Vagina (tissue), 2 donors: ENCODE measurements around the gene SLC41A2.

Experiments used
- POLR2AphosphoS5 ChIP-seq, 2 donors: sonication (generic); formaldehyde crosslinking; IDR thresholded peaks; one replicate each; pipeline ENCODE4 v1.9.0; 2017; ENCODE audit warnings: antibody characterized with exemption in 2 of 2, mild to moderate bottlenecking in 2 of 2, low read depth in 1 of 2; ENCODE audit not compliant: insufficient read depth in 1 of 2
- TF ChIP-seq, protein P1 (sequence below), 3 experiments: fragments of 450-650 bp in 2 of 3; fragments of 200-600 bp in 1 of 3; sonication (generic) in 1 of 3; IDR thresholded peaks; one replicate each; pipeline ENCODE4 v1.5.1; 2017 to 2019; ENCODE audit warnings: antibody characterized with exemption in 3 of 3, mild to moderate bottlenecking in 2 of 3, moderate library complexity in 2 of 3

DNA sequence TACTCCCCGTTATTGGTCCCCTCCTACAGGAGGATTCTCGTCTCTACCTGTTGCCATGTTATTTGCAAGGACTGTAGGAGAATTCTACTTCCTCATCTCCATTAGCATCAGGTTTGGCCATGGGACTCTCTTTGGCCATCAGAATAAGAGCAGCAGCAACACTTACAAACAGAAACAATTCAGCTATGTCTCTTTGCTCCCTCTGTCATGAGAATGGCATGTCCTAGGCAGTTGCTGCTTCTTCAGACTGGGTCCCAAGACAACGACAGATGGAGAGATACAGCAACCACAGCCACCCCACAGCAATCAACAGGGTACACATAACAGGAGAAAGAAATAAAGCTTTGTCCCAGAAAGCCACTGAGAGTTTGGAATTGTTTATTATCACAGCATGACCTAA lies 19.7 kb downstream of the SLC41A2 start:
- TF ChIP-seq, protein P1, sequence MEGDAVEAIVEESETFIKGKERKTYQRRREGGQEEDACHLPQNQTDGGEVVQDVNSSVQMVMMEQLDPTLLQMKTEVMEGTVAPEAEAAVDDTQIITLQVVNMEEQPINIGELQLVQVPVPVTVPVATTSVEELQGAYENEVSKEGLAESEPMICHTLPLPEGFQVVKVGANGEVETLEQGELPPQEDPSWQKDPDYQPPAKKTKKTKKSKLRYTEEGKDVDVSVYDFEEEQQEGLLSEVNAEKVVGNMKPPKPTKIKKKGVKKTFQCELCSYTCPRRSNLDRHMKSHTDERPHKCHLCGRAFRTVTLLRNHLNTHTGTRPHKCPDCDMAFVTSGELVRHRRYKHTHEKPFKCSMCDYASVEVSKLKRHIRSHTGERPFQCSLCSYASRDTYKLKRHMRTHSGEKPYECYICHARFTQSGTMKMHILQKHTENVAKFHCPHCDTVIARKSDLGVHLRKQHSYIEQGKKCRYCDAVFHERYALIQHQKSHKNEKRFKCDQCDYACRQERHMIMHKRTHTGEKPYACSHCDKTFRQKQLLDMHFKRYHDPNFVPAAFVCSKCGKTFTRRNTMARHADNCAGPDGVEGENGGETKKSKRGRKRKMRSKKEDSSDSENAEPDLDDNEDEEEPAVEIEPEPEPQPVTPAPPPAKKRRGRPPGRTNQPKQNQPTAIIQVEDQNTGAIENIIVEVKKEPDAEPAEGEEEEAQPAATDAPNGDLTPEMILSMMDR (IDR thresholded peaks at IDR 0.05): no peak
- TF ChIP-seq POLR2AphosphoS5 (IDR thresholded peaks at IDR 0.05; ENCODE audit: insufficient read depth in 1 of 2, low read depth in 1 of 2): no peak
